WERI-Rb-1 (cell line): ENCODE results near the gene EMC1.
"Not testable (repeated sequence)": the region's sequence is repeated elsewhere in the genome, so short reads cannot be mapped to it uniquely, and the experiment has no call there.

Experiments
- DNase-seq: peaks from one replicate; pipeline ENCODE4 v3.0.0-alpha.2; 2020
- H3K27ac ChIP-seq: fragments of 250-450 bp; sonication (Bioruptor Pico); 2 replicates; pipeline ENCODE4 v1.5.1; 2020; ENCODE audit warnings: mild to moderate bottlenecking, moderate library complexity
- H3K27me3 ChIP-seq: fragments of 250-450 bp; sonication (Bioruptor Pico); 2 replicates; pipeline ENCODE4 v1.5.1; 2021; ENCODE audit warnings: mild to moderate bottlenecking, low read depth, moderate library complexity; ENCODE audit not compliant: insufficient read depth, severe bottlenecking
- H3K36me3 ChIP-seq: fragments of 250-450 bp; sonication (Bioruptor Pico); 2 replicates; pipeline ENCODE4 v1.5.1; 2020; ENCODE audit warnings: mild to moderate bottlenecking, moderate library complexity
- H3K4me3 ChIP-seq: 2 replicates; pipeline ENCODE4 v1.5.1; 2011; ENCODE audit warnings: low read depth, mild to moderate bottlenecking, control low read depth, low read length
- H3K9me3 ChIP-seq: fragments of 250-450 bp; sonication (Bioruptor Pico); 2 replicates; pipeline ENCODE4 v1.5.1; 2021; ENCODE audit warnings: mild to moderate bottlenecking, moderate library complexity; ENCODE audit not compliant: severe bottlenecking
- CTCF ChIP-seq: IDR thresholded peaks from 2 replicates; pipeline ENCODE4 v1.5.1; 2011; ENCODE audit warnings: low read depth, mild to moderate bottlenecking, control low read depth, inconsistent platforms, low read length

EMC1 gene

GRCh38 chr1:19220080-19220846, 31.1 kb downstream of the EMC1 start:
- DNase-seq, result no peak
- H3K36me3 ChIP-seq, result peaks cover 88% of the 10 kb centered on the region
- H3K9me3 ChIP-seq, result no peaks in the 10 kb centered on the region
- no peaks in the 10 kb centered on the region for H3K27me3 ChIP-seq
- TF ChIP-seq CTCF, result no peak
- H3K4me3 ChIP-seq, result no peak overlapping the region
- H3K27ac ChIP-seq, result no peak overlapping the region

- Histone ChIP-seq H3K9me3 (no peaks in the 10 kb centered on the region), H3K27ac (no peak overlapping the region), H3K27me3 (no peaks in the 10 kb centered on the region), H3K4me3 (no peak overlapping the region), H3K36me3 (peaks cover 82% of the 10 kb centered on the region)
- DNase-seq, result no peak
- TF ChIP-seq CTCF, result no peak
Measured at GRCh38 chr1:19219451-19219850, 31.9 kb downstream of the EMC1 start.

GRCh38 chr1:19216585-19216984, 34.7 kb downstream of the EMC1 start:
- not testable (repeated sequence) for DNase-seq, H3K4me3 ChIP-seq, H3K9me3 ChIP-seq, H3K27ac ChIP-seq, H3K27me3 ChIP-seq
- peaks cover 58% of the 10 kb centered on the region for H3K36me3 ChIP-seq

GRCh38 chr1:19213580-19213979, 37.7 kb downstream of the EMC1 start:
- Histone ChIP-seq H3K36me3 (peaks cover 32% of the 10 kb centered on the region), H3K9me3 (no peaks in the 10 kb centered on the region), H3K27ac (no peak overlapping the region), H3K27me3 (no peaks in the 10 kb centered on the region), H3K4me3 (no peak overlapping the region)
- DNase-seq, result no peak
- TF ChIP-seq CTCF, result no peak

GRCh38 chr1:19212167-19212566, 39.2 kb downstream of the EMC1 start:
- no peaks in the 10 kb centered on the region for H3K27me3 ChIP-seq
- H3K27ac ChIP-seq, result no peak overlapping the region
- DNase-seq, result no peak
- H3K4me3 ChIP-seq, result no peak overlapping the region
- no peaks in the 10 kb centered on the region for H3K9me3 ChIP-seq
- no peak for TF ChIP-seq CTCF
- H3K36me3 ChIP-seq, result peaks cover 22% of the 10 kb centered on the region

GRCh38 chr1:19210772-19211549, 40.4 kb downstream of the EMC1 start:
- peak overlapping the region; percentile 92 for H3K27ac ChIP-seq
- no peaks in the 10 kb centered on the region for H3K27me3 ChIP-seq
- DNase-seq, result no peak
- TF ChIP-seq CTCF, result no peak
- H3K36me3 ChIP-seq, result peaks cover 17% of the 10 kb centered on the region
- H3K4me3 ChIP-seq, result peak overlapping the region; percentile 63
- no peaks in the 10 kb centered on the region for H3K9me3 ChIP-seq
